B cell (primary cell): ENCODE data around the gene USP49. TPM values are rescaled to one million over a fixed set of nuclear protein-coding genes. Genes with fewer than 3 reads are reported as not detected.

Experiments used
- ATAC-seq: fragments of 200-7000 bp; cut with Tn5 transposase; one replicate; pipeline ENCODE4 v1.10.0; 2021; ENCODE audit warnings: low read depth, mild to moderate bottlenecking, moderate number of reproducible peaks, moderate library complexity
- CTCF ChIA-PET: fragments of 350-600 bp; sonication (Branson Sonifier 250); formaldehyde crosslinking; loops from one replicate; lab custom pipeline; 2021; ENCODE audit warnings: antibody characterized with exemption, inconsistent platforms; lab: Charles Lee
- POLR2A ChIA-PET: fragments of 350-600 bp; sonication (Branson Sonifier 250); formaldehyde crosslinking; loops from one replicate; lab custom pipeline; 2021; ENCODE audit warnings: antibody characterized with exemption; lab: Charles Lee
- DNase-seq: peaks from one replicate; pipeline ENCODE4 v3.0.0; 2013
- H2AFZ ChIP-seq: 2 replicates; pipeline ENCODE4 v1.6.1; 2012; ENCODE audit warnings: mild to moderate bottlenecking, low read depth, low read length; ENCODE audit not compliant: insufficient read depth, poor library complexity, severe bottlenecking
- H3K27ac ChIP-seq, 2 donors: 1 replicate in 1 of 2; 2 replicates in 1 of 2; pipeline ENCODE4 v1.5.1; 2012 to 2013; ENCODE audit warnings: low read length in 2 of 2, mild to moderate bottlenecking in 2 of 2, moderate library complexity in 1 of 2
- H3K27me3 ChIP-seq, 4 experiments: fragments of 200-600 bp in 1 of 4; sonication (generic) in 1 of 4; replicated peaks in 1 of 4; 1 replicate in 2 of 4; 2 replicates in 2 of 4; pipeline versions ENCODE4 v1.6.1 to v1.7.0; 2013 to 2016; ENCODE audit warnings: low read length in 3 of 4, mild to moderate bottlenecking in 2 of 4, mixed read lengths in 1 of 4, moderate library complexity in 1 of 4; ENCODE audit not compliant: insufficient read depth in 4 of 4, control insufficient read depth in 3 of 4; ENCODE audit errors: control extremely low read depth in 1 of 4
- H3K36me3 ChIP-seq, 2 experiments: replicated peaks in 1 of 2; 1 replicate in 1 of 2; 2 replicates in 1 of 2; pipeline versions ENCODE4 v1.6.1 to v1.7.1; 2013; ENCODE audit warnings: low read length in 1 of 2; ENCODE audit not compliant: insufficient read depth in 2 of 2, control insufficient read depth in 1 of 2; ENCODE audit errors: control extremely low read depth in 1 of 2, extremely low read depth in 1 of 2
- H3K4me1 ChIP-seq, 2 donors: fragments of 200-600 bp in 1 of 2; sonication (generic) in 1 of 2; 1 replicate in 1 of 2; 2 replicates in 1 of 2; pipeline versions ENCODE4 v1.5.1 to v1.6.1; 2013 to 2017; ENCODE audit warnings: low read length in 2 of 2; ENCODE audit not compliant: control insufficient read depth in 2 of 2, insufficient read depth in 2 of 2
- H3K4me2 ChIP-seq: replicated peaks from 2 replicates; pipeline ENCODE3; 2012; ENCODE audit warnings: mild to moderate bottlenecking, low read depth, low read length; ENCODE audit not compliant: poor library complexity, severe bottlenecking
- H3K4me3 ChIP-seq, 5 experiments: fragments of 200-600 bp in 1 of 5; sonication (generic) in 1 of 5; 1 replicate in 3 of 5; 2 replicates in 2 of 5; pipeline versions ENCODE4 v1.5.1 to v1.7.0; 2011 to 2016; ENCODE audit warnings: low read length in 4 of 5, mild to moderate bottlenecking in 4 of 5, low read depth in 2 of 5, control low read depth in 1 of 5, moderate library complexity in 1 of 5; ENCODE audit not compliant: insufficient read depth in 1 of 5; ENCODE audit errors: control extremely low read depth in 1 of 5, extremely low read depth in 1 of 5
- H3K79me2 ChIP-seq: fragments of 200-600 bp; sonication (generic); one replicate; pipeline ENCODE4 v1.6.0; 2016; ENCODE audit warnings: low read length; ENCODE audit not compliant: control insufficient read depth, insufficient read depth
- H3K9ac ChIP-seq: fragments of 200-600 bp; sonication (generic); 2 replicates; pipeline ENCODE4 v1.6.1; 2017; ENCODE audit warnings: mild to moderate bottlenecking, low read length, moderate library complexity
- H3K9me3 ChIP-seq, 3 donors: one replicate each; pipeline versions ENCODE4 v1.6.1 to v1.7.1; 2013; ENCODE audit warnings: low read length in 2 of 3; ENCODE audit not compliant: control insufficient read depth in 2 of 3, insufficient read depth in 1 of 3; ENCODE audit errors: control extremely low read depth in 1 of 3
- H4K20me1 ChIP-seq: 2 replicates; pipeline ENCODE4 v1.6.0; 2012; ENCODE audit warnings: mild to moderate bottlenecking, low read length; ENCODE audit not compliant: insufficient read depth, control insufficient read depth, poor library complexity, severe bottlenecking
- H3K27ac Mint-ChIP-seq: one replicate; pipeline ENCODE4 v1.8.0; 2021; ENCODE audit warnings: mixed read lengths
- H3K27me3 Mint-ChIP-seq: one replicate; pipeline ENCODE4 v1.8.0; 2021; ENCODE audit warnings: mixed read lengths
- H3K4me1 Mint-ChIP-seq: one replicate; pipeline ENCODE4 v1.8.0; 2021; ENCODE audit warnings: mixed read lengths
- H3K4me3 Mint-ChIP-seq: one replicate; pipeline ENCODE4 v1.8.0; 2021; ENCODE audit warnings: mixed read lengths
- H3K9me3 Mint-ChIP-seq: one replicate; pipeline ENCODE4 v1.8.0; 2022; ENCODE audit warnings: mixed read lengths; ENCODE audit not compliant: insufficient read depth
- EZH2 ChIP-seq: IDR thresholded peaks from 2 replicates; pipeline ENCODE4 v1.6.1; 2012; ENCODE audit warnings: borderline replicate concordance, low read depth, mild to moderate bottlenecking, moderate library complexity, low read length; ENCODE audit not compliant: insufficient read depth, poor library complexity, severe bottlenecking
- WGBS: methylation state at CpG from one replicate; pipeline ENCODE4 v1.1.5; 2013; ENCODE audit warnings: missing lambda C conversion rate; ENCODE audit not compliant: insufficient coverage; 5-methylcytosine and 5-hydroxymethylcytosine counted together
- intact Hi-C: fragments of 100-400 bp; cut with micrococcal nuclease; formaldehyde crosslinking; loops from one replicate; pipeline ENCODE4 v1.10.0; 2022
- polyA plus RNA-seq: library from polyadenylated mRNA; depleted of rRNA; stranded (reverse); fragments of >200 nt; gene quantifications from 2 replicates; pipeline ENCODE4 v1.2.3, GENCODE V29; 2012
- total RNA-seq, 2 donors: library from RNA; stranded (reverse); fragments of 120-200 nt in 1 of 2; gene quantifications; 1 replicate in 1 of 2; 2 replicates in 1 of 2; pipeline versions ENCODE4 v1.2.3 to v1.2.4, GENCODE V29; 2013 to 2022
- TF ChIP-seq, protein P1 (sequence below): fragments of 200-600 bp; IDR thresholded peaks from one replicate; pipeline ENCODE4 v1.8.0; 2022; ENCODE audit warnings: antibody characterized with exemption, mild to moderate bottlenecking

USP49 gene
- total and polyA plus RNA-seq, 2 donors (not counting 1 experiment from before 2014, with no cell fraction given): 2.6 to 9.9 TPM

DNA sequence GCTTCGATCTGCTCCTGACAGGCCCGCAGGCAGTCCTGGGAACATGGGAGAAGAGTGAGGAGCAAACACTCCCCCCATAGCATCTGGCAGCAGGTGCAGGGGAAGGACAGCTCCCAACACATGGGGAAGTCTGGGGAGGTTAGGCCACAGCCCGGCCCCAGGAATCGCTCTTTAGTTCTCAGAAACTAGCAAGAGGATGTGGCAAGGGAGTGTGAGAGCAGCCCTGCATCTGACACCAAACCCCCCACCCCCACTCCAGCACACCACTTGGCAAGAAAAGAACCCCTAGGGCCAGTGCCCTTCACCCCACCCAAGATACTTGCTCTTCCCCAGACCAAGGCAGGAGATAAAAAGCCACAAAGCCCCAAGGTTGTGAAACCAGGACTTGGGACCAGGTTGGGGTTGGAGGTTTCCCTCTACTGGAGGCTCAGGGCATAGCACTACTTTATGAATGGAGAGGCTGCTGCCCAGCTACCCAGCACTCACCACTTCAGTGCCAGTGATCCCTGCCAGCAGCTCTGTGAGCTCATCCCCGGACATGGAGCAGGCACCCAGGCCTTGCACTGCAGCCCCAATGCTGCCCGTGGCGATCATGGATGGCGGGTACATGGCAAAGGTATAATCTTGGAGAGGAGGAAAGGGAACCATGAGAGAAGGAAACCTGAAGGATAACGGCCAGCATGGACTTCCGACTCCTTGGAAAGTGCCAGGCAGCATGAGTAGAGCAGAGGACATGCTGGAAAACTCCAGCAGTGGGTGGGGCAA is 41.1 kb upstream of the USP49 start:
- intact Hi-C loops: loop anchor here (1.0 kb wide), 3 partner anchors 41 to 108 kb away; partner anchors contain the start of gene USP49
- POLR2A ChIA-PET: interaction anchor here (0.6 to 1.1 kb wide), 6 partner anchors 13 to 112 kb away, joined by 3 to 8 read pairs (median 3); no protein-coding TSS in a partner anchor
- peak; percentile 78 for DNase-seq
- H3K79me2 ChIP-seq: peaks cover 67% of the 10 kb centered on the region
- peak overlapping the region; percentile 40 for H3K4me2 ChIP-seq
- no peaks in the 10 kb centered on the region for H3K27me3 ChIP-seq
- CTCF ChIA-PET: interaction anchor here (0.6 to 12.5 kb wide), 15 partner anchors 8 to 149 kb away, joined by 3 to 263 read pairs (median 4); partner anchors contain the start of genes BYSL, MED20, TAF8 and TOMM6
- H4K20me1 ChIP-seq: peaks cover 86% of the 10 kb centered on the region
- Mint-ChIP-seq H3K4me3 (peak overlapping the region; percentile 56), H3K9me3 (no peaks in the 10 kb centered on the region), H3K27ac (peak overlapping the region; percentile 87), H3K4me1 (peaks cover 65% of the 10 kb centered on the region), H3K27me3 (no peaks in the 10 kb centered on the region)
- H3K9ac ChIP-seq: no peak overlapping the region
- no peak overlapping the region for H3K4me3 ChIP-seq
- H3K36me3 ChIP-seq: peaks cover 3 to 51% of the 10 kb centered on the region in 2 experiments
- peaks cover 64 to 71% of the 10 kb centered on the region in 2 donors for H3K4me1 ChIP-seq
- peak overlapping the region; percentile 10 to 59 for H3K27ac ChIP-seq
- H2AFZ ChIP-seq: no peak overlapping the region
- 35% methylated on average over 7 of the region's 10 CpGs for WGBS
- ATAC-seq: peak; percentile 74
- TF ChIP-seq, protein P1, sequence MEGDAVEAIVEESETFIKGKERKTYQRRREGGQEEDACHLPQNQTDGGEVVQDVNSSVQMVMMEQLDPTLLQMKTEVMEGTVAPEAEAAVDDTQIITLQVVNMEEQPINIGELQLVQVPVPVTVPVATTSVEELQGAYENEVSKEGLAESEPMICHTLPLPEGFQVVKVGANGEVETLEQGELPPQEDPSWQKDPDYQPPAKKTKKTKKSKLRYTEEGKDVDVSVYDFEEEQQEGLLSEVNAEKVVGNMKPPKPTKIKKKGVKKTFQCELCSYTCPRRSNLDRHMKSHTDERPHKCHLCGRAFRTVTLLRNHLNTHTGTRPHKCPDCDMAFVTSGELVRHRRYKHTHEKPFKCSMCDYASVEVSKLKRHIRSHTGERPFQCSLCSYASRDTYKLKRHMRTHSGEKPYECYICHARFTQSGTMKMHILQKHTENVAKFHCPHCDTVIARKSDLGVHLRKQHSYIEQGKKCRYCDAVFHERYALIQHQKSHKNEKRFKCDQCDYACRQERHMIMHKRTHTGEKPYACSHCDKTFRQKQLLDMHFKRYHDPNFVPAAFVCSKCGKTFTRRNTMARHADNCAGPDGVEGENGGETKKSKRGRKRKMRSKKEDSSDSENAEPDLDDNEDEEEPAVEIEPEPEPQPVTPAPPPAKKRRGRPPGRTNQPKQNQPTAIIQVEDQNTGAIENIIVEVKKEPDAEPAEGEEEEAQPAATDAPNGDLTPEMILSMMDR: peak; percentile 83
- no peak for TF ChIP-seq EZH2
- no peaks in the 10 kb centered on the region for H3K9me3 ChIP-seq
